ENCODE measurements around the gene CATSPER1. TPM values are rescaled to one million over a fixed set of nuclear protein-coding genes. Genes with fewer than 3 reads are reported as not detected.

Gene CATSPER1
- total RNA-seq, 1 experiment from 2014 or later = 0.15 TPM

DNA sequence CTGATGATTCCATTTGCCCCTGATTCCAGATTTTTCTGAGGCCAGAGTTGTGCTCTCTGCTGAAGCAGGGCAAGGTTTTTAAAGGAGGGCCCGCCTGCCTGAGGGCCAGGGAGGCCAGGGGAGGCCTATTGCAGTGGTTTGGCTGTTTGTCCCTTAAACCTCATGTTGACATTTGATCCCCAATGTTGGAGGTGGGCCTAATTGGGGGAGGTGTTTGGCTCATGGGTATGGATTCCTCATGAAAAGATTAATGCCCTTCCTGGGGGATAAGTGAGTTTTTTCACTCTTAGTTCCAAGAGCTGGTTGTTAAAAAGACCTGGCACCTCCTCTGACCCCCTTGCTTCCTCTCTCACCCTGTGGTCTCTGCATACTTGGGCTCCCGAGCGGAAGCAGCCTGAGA lies 13.5 kb upstream of the CATSPER1 start:
- in situ Hi-C loops (cut with HindIII; ENCODE audit: low pct_unique_long_range_greater_than_20kb, low sequenced_read_pairs) (no loop called here), intact Hi-C loops (cut with micrococcal nuclease; ENCODE audit: unreplicated experiment) (no loop called here)
- H3K27ac ChIP-seq (ENCODE audit: low read length) = no peak overlapping the region
- peaks cover 2% of the 10 kb centered on the region; the same call in 1 of the 2 replicates for H3K9me3 ChIP-seq (ENCODE audit: control insufficient read depth, insufficient read depth, low read depth, low read length)
- ChIA-PET POLR2A (no interaction called here), CTCF (no interaction called here)
- ATAC-seq = no peak
- no peak for DNase-seq (ENCODE audit: low read depth, low spot score)
- TF ChIP-seq TCF7L2 (IDR thresholded peaks at IDR 0.05; ENCODE audit: low read depth, low read length) (no peak), SIN3A (IDR thresholded peaks at IDR 0.05; ENCODE audit: borderline replicate concordance, insufficient read depth, low read depth, low read length) (no peak), POLR2AphosphoS5 (IDR thresholded peaks at IDR 0.05; ENCODE audit: low read depth, low read length) (no peak), CTCF (IDR thresholded peaks at IDR 0.05) (no peak)
- TF ChIP-seq, protein P1, sequence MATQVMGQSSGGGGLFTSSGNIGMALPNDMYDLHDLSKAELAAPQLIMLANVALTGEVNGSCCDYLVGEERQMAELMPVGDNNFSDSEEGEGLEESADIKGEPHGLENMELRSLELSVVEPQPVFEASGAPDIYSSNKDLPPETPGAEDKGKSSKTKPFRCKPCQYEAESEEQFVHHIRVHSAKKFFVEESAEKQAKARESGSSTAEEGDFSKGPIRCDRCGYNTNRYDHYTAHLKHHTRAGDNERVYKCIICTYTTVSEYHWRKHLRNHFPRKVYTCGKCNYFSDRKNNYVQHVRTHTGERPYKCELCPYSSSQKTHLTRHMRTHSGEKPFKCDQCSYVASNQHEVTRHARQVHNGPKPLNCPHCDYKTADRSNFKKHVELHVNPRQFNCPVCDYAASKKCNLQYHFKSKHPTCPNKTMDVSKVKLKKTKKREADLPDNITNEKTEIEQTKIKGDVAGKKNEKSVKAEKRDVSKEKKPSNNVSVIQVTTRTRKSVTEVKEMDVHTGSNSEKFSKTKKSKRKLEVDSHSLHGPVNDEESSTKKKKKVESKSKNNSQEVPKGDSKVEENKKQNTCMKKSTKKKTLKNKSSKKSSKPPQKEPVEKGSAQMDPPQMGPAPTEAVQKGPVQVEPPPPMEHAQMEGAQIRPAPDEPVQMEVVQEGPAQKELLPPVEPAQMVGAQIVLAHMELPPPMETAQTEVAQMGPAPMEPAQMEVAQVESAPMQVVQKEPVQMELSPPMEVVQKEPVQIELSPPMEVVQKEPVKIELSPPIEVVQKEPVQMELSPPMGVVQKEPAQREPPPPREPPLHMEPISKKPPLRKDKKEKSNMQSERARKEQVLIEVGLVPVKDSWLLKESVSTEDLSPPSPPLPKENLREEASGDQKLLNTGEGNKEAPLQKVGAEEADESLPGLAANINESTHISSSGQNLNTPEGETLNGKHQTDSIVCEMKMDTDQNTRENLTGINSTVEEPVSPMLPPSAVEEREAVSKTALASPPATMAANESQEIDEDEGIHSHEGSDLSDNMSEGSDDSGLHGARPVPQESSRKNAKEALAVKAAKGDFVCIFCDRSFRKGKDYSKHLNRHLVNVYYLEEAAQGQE (IDR thresholded peaks at IDR 0.05; ENCODE audit: insufficient read depth in 1 of 2, low read depth in 2 of 2, low read length in 1 of 2) = no peak
- BruUV-seq (replicated peaks) = no TSS peak
- no peaks in the 10 kb centered on the region for H3K36me3 ChIP-seq (ENCODE audit: control insufficient read depth, insufficient read depth, low read length)
- H3K4me1 ChIP-seq (ENCODE audit: control insufficient read depth, insufficient read depth, low read length) = no peaks in the 10 kb centered on the region
- no peaks in the 10 kb centered on the region for H3K27me3 ChIP-seq (ENCODE audit: control insufficient read depth, insufficient read depth, low read length)
- no peak overlapping the region for H3K4me3 ChIP-seq (ENCODE audit: low read depth in 2 of 2, low read length in 2 of 2)

DNA sequence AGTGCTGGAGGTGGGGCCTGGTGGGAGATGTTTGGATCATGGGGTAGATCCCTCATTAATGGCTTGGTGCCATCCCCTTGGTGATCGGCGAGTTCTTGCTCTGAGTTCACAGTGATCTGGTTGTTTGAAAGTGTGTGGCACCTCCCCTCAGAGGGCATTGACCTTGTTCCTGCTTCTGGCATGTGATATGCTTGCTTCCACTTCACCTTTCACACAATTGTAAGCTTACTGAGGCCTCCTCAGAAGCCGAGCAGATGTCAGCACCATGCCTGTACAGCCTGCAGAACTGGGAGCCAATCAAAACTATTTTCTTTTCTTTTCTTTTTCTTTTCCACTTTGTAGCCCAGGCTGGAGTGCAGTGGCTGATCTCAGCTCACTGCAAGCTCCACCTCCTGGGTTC lies 11.0 kb upstream of the CATSPER1 start:
- ATAC-seq = no peak
- CTCF ChIA-PET = no interaction called here
- POLR2A ChIA-PET = no interaction called here
- Histone ChIP-seq H3K9me3 (ENCODE audit: control insufficient read depth, insufficient read depth, low read depth, low read length) (peaks cover 2% of the 10 kb centered on the region; the same call in 1 of the 2 replicates), H3K4me3 (ENCODE audit: low read depth in 2 of 2, low read length in 2 of 2) (no peak overlapping the region), H3K27me3 (ENCODE audit: control insufficient read depth, insufficient read depth, low read length) (no peaks in the 10 kb centered on the region), H3K4me1 (ENCODE audit: control insufficient read depth, insufficient read depth, low read length) (no peaks in the 10 kb centered on the region), H3K36me3 (ENCODE audit: control insufficient read depth, insufficient read depth, low read length) (no peaks in the 10 kb centered on the region), H3K27ac (ENCODE audit: low read length) (no peak overlapping the region)
- no TSS peak for BruUV-seq (replicated peaks)
- no peak for DNase-seq (ENCODE audit: low read depth, low spot score)
- in situ Hi-C loops (cut with HindIII; ENCODE audit: low pct_unique_long_range_greater_than_20kb, low sequenced_read_pairs) (no loop called here), intact Hi-C loops (cut with micrococcal nuclease; ENCODE audit: unreplicated experiment) (no loop called here)
- TF ChIP-seq SIN3A (IDR thresholded peaks at IDR 0.05; ENCODE audit: borderline replicate concordance, insufficient read depth, low read depth, low read length) = no peak
- TF ChIP-seq CTCF (IDR thresholded peaks at IDR 0.05) = no peak
- TF ChIP-seq, protein P1 (IDR thresholded peaks at IDR 0.05; ENCODE audit: insufficient read depth in 1 of 2, low read depth in 2 of 2, low read length in 1 of 2) = no peak
- no peak for TF ChIP-seq TCF7L2 (IDR thresholded peaks at IDR 0.05; ENCODE audit: low read depth, low read length)
- TF ChIP-seq POLR2AphosphoS5 (IDR thresholded peaks at IDR 0.05; ENCODE audit: low read depth, low read length) = no peak

Measured in Panc1 (cell line).